GM15510 (cell line): Measurements from ENCODE around the gene TECTA.

Source experiments
- POLR2A ChIP-seq: IDR thresholded peaks from 3 replicates; pipeline ENCODE4 v1.6.1; 2011; ENCODE audit warnings: borderline replicate concordance; ENCODE audit not compliant: insufficient read length; ENCODE audit errors: extremely low read depth

TECTA gene

DNA sequence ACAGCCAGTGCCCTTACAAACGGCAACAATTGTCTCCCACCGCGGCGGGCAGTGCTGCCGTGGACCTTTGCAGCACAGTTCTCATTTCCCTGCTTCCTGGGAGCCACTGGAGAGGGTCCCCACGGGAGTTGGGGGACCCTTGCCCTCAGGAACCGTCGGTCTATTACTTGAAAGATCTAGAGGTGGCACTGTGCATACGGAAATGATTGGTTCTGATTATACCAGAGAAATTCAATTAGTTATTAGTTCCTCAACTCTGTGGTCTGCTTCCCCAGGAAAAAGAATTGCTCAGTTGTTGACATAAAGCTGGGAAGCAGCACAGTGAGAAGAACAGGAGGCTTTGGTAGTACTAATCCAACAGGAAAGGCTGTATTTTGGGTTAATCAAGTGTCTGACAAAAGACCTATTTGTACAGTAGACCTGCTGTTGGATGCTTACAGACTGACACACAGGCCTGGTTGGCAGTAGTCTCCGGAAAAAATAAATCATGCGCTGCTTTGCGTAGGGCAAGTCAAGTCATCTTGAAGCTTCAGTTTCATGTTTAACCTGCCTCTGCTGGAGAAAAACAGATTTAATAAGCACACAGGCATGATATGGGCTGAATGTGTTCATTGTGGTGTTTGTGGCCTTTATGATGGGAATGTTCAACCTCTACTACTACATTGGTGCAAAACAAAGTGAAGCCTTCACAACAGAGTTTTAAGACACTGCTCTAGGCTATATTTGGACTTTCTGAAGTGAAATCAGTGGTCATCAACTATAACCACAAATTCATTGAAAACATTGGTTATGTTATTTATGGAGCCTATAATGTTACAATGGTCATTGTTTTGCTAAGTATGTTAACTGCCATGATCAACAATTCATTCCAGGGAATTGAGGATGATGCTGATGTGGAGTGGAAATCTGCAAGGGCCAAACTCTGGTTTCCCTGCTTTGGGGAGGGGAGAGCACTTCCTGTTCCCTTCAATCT lies 136.9 kb downstream of the TECTA start:
- no peak for TF ChIP-seq POLR2A

DNA sequence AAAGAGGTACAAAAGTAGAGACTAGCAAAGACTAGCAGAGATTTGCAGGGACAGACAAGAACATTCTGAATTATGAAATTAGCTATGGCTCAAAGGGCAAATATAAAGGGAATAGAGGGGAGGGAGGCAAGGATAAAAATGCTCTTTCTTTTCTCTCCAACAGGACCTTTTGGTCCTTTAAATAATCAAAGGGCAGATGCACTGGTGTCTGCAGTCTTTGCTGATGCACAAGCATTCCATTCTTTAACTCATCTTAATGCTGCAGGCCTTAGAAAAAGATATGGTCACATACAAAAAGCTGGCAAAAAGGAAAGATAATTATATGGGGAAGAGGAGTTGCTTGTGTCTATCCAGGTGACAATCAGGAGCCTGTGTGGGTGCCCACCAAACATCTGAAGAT lies 137.9 kb downstream of the TECTA start:
- TF ChIP-seq POLR2A = no peak

DNA sequence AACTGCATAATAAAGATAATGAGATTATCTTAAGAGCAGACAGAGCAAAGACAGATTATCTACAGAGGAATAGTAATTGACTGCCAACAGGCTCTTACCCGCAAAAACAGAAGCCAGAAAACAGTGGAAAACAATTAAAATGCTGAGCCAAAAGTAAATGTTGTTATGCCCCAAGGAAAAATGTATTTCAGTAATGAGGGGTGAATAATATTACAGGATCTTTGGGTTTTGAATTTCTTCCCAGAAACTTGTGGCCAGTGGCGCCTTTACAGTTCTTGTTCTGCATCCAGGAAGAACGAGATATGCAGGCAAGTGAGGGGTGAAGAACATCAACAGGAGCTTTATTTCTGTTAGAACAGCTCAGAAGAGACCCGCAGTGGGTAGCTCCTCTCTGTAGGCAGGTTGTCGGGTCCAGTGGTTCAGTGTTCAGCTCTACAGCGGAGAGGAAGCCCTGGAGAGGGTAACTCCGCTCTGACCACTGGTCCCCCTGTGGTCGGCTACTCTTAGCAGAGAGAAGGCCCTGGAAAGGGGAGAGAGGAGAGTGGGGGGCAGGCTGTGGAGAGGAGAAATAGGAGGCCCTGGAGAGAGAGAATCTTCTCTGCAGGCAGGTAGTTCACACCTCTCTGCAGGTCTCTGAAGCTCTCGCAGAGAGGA lies 139.7 kb downstream of the TECTA start:
- no peak for TF ChIP-seq POLR2A
